DOHH2 (cell line): ENCODE measurements around the gene ZNF286A.
"Not testable (repeated sequence)": the region's sequence is repeated elsewhere in the genome, so short reads cannot be mapped to it uniquely, and the experiment has no call there.

Experiments used
- H3F3A ChIP-seq: fragments of 200-600 bp; sonication (generic), shearing (Covaris generic); 2 replicates; pipeline ENCODE4 v1.6.0; 2016; ENCODE audit warnings: antibody characterized with exemption, mild to moderate bottlenecking; ENCODE audit not compliant: control insufficient read depth, insufficient read depth
- H3K27ac ChIP-seq: fragments of 200-600 bp; sonication (generic); 2 replicates; pipeline ENCODE4 v1.5.1; 2014; ENCODE audit warnings: low read depth, mild to moderate bottlenecking, low read length, moderate library complexity
- H3K27me3 ChIP-seq: fragments of 200-600 bp; sonication (generic); 2 replicates; pipeline ENCODE4 v1.6.1; 2014; ENCODE audit warnings: mild to moderate bottlenecking, low read length, mixed read lengths; ENCODE audit not compliant: control insufficient read depth
- H3K36me3 ChIP-seq: fragments of 200-600 bp; sonication (generic); 2 replicates; pipeline ENCODE4 v1.6.1; 2014; ENCODE audit warnings: mild to moderate bottlenecking, low read length, moderate library complexity, mixed read lengths; ENCODE audit not compliant: control insufficient read depth
- H3K4me1 ChIP-seq: fragments of 200-600 bp; sonication (generic); 2 replicates; pipeline ENCODE4 v1.6.1; 2014; ENCODE audit warnings: mild to moderate bottlenecking, low read length, mixed read lengths; ENCODE audit not compliant: control insufficient read depth
- H3K4me2 ChIP-seq: fragments of 200-600 bp; sonication (generic); 2 replicates; pipeline ENCODE4 v1.6.0; 2014; ENCODE audit warnings: mild to moderate bottlenecking, low read length, moderate library complexity
- H3K4me3 ChIP-seq: fragments of 200-600 bp; sonication (generic); 2 replicates; pipeline ENCODE4 v1.5.1; 2014; ENCODE audit warnings: mild to moderate bottlenecking, low read length, mixed read lengths
- H3K79me2 ChIP-seq: fragments of 200-600 bp; sonication (generic); 2 replicates; pipeline ENCODE4 v1.6.1; 2014; ENCODE audit warnings: mild to moderate bottlenecking, low read length, mixed read lengths; ENCODE audit not compliant: control insufficient read depth
- H3K9me2 ChIP-seq: fragments of 200-600 bp; sonication (generic); replicated peaks from 2 replicates; pipeline ENCODE4 v1.6.1; 2014; ENCODE audit warnings: mild to moderate bottlenecking, low read length, mixed read lengths; ENCODE audit not compliant: control insufficient read depth
- H3K9me3 ChIP-seq: fragments of 200-600 bp; sonication (generic); 2 replicates; pipeline ENCODE4 v1.6.1; 2014; ENCODE audit warnings: antibody characterized with exemption, low read length, mixed read lengths; ENCODE audit not compliant: control insufficient read depth, insufficient read depth
- H4K20me1 ChIP-seq: fragments of 200-600 bp; sonication (generic); 2 replicates; pipeline ENCODE4 v1.6.0; 2014; ENCODE audit warnings: low read depth, mild to moderate bottlenecking, antibody characterized with exemption, low read length, moderate library complexity; ENCODE audit not compliant: control insufficient read depth, insufficient read depth
- EZH2phosphoT487 ChIP-seq: fragments of 200-600 bp; sonication (generic); IDR thresholded peaks from 2 replicates; pipeline ENCODE4 v1.6.1; 2017; ENCODE audit warnings: borderline replicate concordance, mild to moderate bottlenecking, antibody characterized with exemption, low read length, moderate library complexity, mixed read lengths
- TF ChIP-seq, protein P1 (sequence below): fragments of 200-600 bp; sonication (generic); IDR thresholded peaks from one replicate; pipeline ENCODE4 v1.5.1; 2014; ENCODE audit warnings: antibody characterized with exemption, mild to moderate bottlenecking, low read depth, low read length; ENCODE audit not compliant: poor library complexity, severe bottlenecking

ZNF286A gene

DNA sequence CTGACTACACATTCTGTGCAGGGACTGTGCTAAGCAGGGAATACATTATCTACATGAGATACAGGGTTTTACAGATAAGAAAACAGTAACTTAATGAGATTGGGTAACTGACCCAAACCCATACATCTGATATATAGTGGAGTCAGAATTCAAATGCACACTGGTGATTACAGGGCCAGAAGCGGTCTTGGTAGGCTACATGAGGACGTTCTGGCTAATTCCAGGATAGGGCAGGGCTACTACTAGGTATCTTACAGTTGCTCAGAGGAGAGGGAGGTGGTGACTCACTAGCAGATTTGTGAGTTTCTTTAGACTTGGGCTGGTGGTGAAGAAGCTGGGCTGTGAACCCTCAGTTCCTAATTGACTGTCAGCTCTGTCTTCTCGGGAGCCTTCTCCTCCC lies 36.9 kb upstream of the ZNF286A start:
- no peaks in the 10 kb centered on the region for H3F3A ChIP-seq
- TF ChIP-seq, protein P1, sequence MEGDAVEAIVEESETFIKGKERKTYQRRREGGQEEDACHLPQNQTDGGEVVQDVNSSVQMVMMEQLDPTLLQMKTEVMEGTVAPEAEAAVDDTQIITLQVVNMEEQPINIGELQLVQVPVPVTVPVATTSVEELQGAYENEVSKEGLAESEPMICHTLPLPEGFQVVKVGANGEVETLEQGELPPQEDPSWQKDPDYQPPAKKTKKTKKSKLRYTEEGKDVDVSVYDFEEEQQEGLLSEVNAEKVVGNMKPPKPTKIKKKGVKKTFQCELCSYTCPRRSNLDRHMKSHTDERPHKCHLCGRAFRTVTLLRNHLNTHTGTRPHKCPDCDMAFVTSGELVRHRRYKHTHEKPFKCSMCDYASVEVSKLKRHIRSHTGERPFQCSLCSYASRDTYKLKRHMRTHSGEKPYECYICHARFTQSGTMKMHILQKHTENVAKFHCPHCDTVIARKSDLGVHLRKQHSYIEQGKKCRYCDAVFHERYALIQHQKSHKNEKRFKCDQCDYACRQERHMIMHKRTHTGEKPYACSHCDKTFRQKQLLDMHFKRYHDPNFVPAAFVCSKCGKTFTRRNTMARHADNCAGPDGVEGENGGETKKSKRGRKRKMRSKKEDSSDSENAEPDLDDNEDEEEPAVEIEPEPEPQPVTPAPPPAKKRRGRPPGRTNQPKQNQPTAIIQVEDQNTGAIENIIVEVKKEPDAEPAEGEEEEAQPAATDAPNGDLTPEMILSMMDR: no peak
- no peak for TF ChIP-seq EZH2phosphoT487

DNA sequence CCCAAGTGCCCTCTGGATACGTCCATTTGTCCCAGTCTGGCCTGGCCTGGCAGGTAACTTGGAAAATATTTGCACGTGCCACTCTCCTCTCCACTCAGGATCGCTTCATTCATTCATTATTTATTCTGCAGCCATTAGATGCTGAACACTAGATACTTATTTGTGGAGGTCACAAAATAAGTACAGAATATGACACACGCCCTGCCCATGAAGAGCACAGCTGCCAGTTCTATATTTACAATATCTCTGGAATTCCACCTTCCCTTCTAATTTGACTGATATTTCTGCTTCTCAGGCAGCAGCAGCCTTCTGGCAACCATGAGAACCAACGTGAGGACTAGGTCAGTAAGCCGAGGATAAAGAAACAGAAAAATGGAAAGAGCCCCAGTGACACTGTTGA lies 36.4 kb upstream of the ZNF286A start:
- H3K4me2 ChIP-seq: no peak overlapping the region
- H3K27me3 ChIP-seq: no peaks in the 10 kb centered on the region
- no peaks in the 10 kb centered on the region for H3K9me2 ChIP-seq
- no peaks in the 10 kb centered on the region for H3K79me2 ChIP-seq
- no peak overlapping the region for H3K4me3 ChIP-seq
- TF ChIP-seq, protein P1: no peak
- TF ChIP-seq EZH2phosphoT487: no peak
- H3K27ac ChIP-seq: no peak overlapping the region
- no peaks in the 10 kb centered on the region for H3F3A ChIP-seq
- H3K4me1 ChIP-seq: no peaks in the 10 kb centered on the region
- no peaks in the 10 kb centered on the region for H3K9me3 ChIP-seq
- H4K20me1 ChIP-seq: no peaks in the 10 kb centered on the region
- peaks cover 3% of the 10 kb centered on the region; the same call in 1 of the 2 replicates for H3K36me3 ChIP-seq

More for the DNA sequence above, 36.9 kb upstream of the ZNF286A start:
- Histone ChIP-seq H3K4me3 (no peak overlapping the region), H4K20me1 (no peaks in the 10 kb centered on the region), H3K4me2 (no peak overlapping the region), H3K9me3 (no peaks in the 10 kb centered on the region), H3K79me2 (no peaks in the 10 kb centered on the region), H3K4me1 (no peaks in the 10 kb centered on the region), H3K27ac (no peak overlapping the region), H3K36me3 (peaks cover 3% of the 10 kb centered on the region; the same call in 1 of the 2 replicates), H3K27me3 (no peaks in the 10 kb centered on the region), H3K9me2 (no peaks in the 10 kb centered on the region)

DNA sequence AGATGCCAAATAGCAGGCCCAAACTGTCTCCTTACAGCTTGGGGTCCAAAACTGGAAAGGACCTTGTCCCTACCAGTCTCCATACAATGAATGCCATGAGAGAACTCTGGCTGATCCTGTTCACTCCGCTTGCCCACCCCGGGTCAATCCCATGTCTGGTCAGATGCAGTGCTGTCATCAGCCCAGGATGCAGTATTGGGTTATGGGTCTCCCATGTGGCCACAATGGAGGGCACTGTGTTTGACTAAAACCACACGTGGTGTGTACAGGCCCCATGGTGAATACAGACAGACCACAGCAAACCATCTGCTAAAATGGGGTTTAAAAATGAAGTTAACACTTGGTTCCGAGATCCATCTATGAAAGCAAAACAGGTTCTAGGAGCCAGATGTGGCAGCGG lies 35.9 kb upstream of the ZNF286A start:
- no peaks in the 10 kb centered on the region for H3F3A ChIP-seq
- H3K4me1 ChIP-seq: no peaks in the 10 kb centered on the region
- no peak overlapping the region for H3K4me2 ChIP-seq
- no peaks in the 10 kb centered on the region for H4K20me1 ChIP-seq
- no peaks in the 10 kb centered on the region for H3K9me3 ChIP-seq
- no peaks in the 10 kb centered on the region for H3K27me3 ChIP-seq
- no peaks in the 10 kb centered on the region for H3K79me2 ChIP-seq
- peaks cover 3% of the 10 kb centered on the region; the same call in 1 of the 2 replicates for H3K36me3 ChIP-seq
- no peaks in the 10 kb centered on the region for H3K9me2 ChIP-seq
- no peak overlapping the region for H3K27ac ChIP-seq
- H3K4me3 ChIP-seq: no peak overlapping the region
- TF ChIP-seq EZH2phosphoT487: no peak
- TF ChIP-seq, protein P1: no peak

DNA sequence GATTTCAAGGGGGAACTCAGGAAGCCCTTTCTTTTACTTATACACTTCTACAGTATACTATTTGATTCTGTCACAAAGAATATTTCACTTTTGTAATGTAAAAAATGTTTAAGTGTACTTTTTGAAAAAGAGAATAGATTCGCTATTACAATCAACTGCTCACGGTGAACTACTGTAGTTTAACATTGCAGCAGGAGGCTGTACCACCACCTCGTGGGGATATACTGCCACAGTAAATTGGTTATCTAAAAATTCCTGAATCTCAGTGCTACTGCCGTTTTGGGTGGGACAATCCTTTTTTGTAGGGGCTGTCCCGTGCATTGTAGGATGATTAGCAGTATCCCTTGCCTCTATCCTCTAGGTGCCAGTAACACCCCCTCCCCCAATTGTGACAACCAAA lies 30.0 kb upstream of the ZNF286A start:
- H3K36me3 ChIP-seq, H3K4me1 ChIP-seq, H3K9me2 ChIP-seq, H3K27me3 ChIP-seq, H3K79me2 ChIP-seq, H3K9me3 ChIP-seq, H3K27ac ChIP-seq, H3K4me2 ChIP-seq, H3K4me3 ChIP-seq, H3F3A ChIP-seq, H4K20me1 ChIP-seq: not testable (repeated sequence)

DNA sequence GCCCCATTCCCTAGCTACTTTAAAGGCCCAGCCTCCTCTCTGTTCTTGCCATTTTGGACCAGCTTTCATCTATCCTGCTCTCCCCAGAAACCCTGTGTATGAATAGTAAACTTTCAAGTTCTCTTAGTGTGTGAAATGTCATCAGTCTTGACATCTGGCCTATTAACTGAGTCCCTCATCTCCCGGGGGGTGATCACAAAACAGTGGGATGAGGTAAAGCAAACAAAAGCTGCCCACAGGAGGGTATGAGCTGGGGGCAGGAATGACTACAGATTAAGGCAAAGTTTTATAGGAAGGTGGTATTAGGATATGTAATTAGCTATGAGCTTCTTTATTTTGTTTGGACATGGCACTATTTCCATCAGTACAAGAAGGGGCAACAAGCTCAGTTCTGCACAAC lies 24.9 kb upstream of the ZNF286A start:
- not testable (repeated sequence) for H3F3A ChIP-seq, H4K20me1 ChIP-seq, H3K27ac ChIP-seq

DNA sequence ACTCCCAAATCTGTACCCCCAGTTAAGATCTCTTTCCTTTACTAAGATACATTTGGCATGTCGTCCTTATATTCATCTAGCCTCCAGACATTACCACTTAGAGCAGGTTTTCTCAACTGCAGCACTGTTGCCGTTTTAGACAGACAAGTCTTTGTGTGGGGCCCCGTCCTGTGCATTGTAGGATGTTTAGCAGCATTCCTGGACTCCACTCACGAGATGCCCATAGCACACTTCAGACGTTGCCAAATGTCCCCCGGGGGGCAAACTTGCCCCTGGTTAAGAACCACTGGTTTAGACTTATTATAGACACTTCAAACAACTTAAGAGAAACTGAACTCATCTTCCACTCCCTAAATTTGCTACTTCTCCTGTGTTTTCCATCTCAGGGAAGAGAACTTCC lies 23.6 kb upstream of the ZNF286A start:
- not testable (repeated sequence) for H3K27me3 ChIP-seq, H3K4me3 ChIP-seq, H3K9me3 ChIP-seq, H3K36me3 ChIP-seq, H3K4me1 ChIP-seq, H3K79me2 ChIP-seq, H3F3A ChIP-seq, H3K27ac ChIP-seq, H3K4me2 ChIP-seq, H3K9me2 ChIP-seq, H4K20me1 ChIP-seq

More for the DNA sequence above, 24.9 kb upstream of the ZNF286A start:
- H3K9me3 ChIP-seq, H3K4me2 ChIP-seq, H3K27me3 ChIP-seq, H3K9me2 ChIP-seq, H3K4me3 ChIP-seq, H3K4me1 ChIP-seq, H3K36me3 ChIP-seq, H3K79me2 ChIP-seq: not testable (repeated sequence)
